MM.1S (cell line): ENCODE data around the gene VN1R5.

ENCODE experiments used
- DNase-seq: peaks from one replicate; pipeline ENCODE4 v3.0.0-alpha.2; 2015
- H2AFZ ChIP-seq: fragments of 300-600 bp; sonication (generic); 2 replicates; pipeline ENCODE4 v1.6.0; 2016; ENCODE audit warnings: antibody characterized with exemption, low read length
- H3F3A ChIP-seq: fragments of 300-600 bp; sonication (generic); 2 replicates; pipeline ENCODE4 v1.6.1; 2016; ENCODE audit warnings: mild to moderate bottlenecking, antibody characterized with exemption, low read length, moderate library complexity, mixed read lengths; ENCODE audit not compliant: insufficient read depth
- H3K27ac ChIP-seq: fragments of 300-600 bp; sonication (generic); 2 replicates; pipeline ENCODE4 v1.5.1; 2016; ENCODE audit warnings: mild to moderate bottlenecking, low read length
- H3K27me3 ChIP-seq: fragments of 300-600 bp; sonication (generic); replicated peaks from 2 replicates; pipeline ENCODE4 v1.6.0; 2016; ENCODE audit warnings: low read length; ENCODE audit not compliant: insufficient read depth
- H3K36me3 ChIP-seq: fragments of 300-600 bp; sonication (generic); replicated peaks from 2 replicates; pipeline ENCODE4 v1.6.1; 2016; ENCODE audit warnings: mild to moderate bottlenecking, low read length, mixed read lengths; ENCODE audit not compliant: insufficient read depth
- H3K4me1 ChIP-seq: fragments of 300-600 bp; sonication (generic); 2 replicates; pipeline ENCODE4 v1.6.1; 2016; ENCODE audit warnings: low read length, mixed read lengths
- H3K4me2 ChIP-seq: fragments of 300-600 bp; sonication (generic); 2 replicates; pipeline ENCODE4 v1.6.0; 2016; ENCODE audit warnings: low read depth, low read length
- H3K4me3 ChIP-seq: fragments of 300-600 bp; sonication (generic); 2 replicates; pipeline ENCODE4 v1.5.1; 2016; ENCODE audit warnings: low read length, mixed read lengths
- H3K79me2 ChIP-seq: fragments of 300-600 bp; sonication (generic); 2 replicates; pipeline ENCODE4 v1.6.1; 2016; ENCODE audit warnings: mixed run types, low read length, mixed read lengths
- H3K9ac ChIP-seq: fragments of 300-600 bp; sonication (generic); 2 replicates; pipeline ENCODE4 v1.6.1; 2016; ENCODE audit warnings: low read length, mixed read lengths
- H3K9me2 ChIP-seq: fragments of 300-600 bp; sonication (generic); replicated peaks from 2 replicates; pipeline ENCODE4 v1.6.1; 2016; ENCODE audit warnings: mild to moderate bottlenecking, low read length, mixed read lengths; ENCODE audit not compliant: insufficient read depth
- H3K9me3 ChIP-seq: fragments of 300-600 bp; sonication (generic); replicated peaks from 2 replicates; pipeline ENCODE4 v1.6.1; 2016; ENCODE audit warnings: mild to moderate bottlenecking, low read length, mixed read lengths; ENCODE audit not compliant: insufficient read depth
- H4K20me1 ChIP-seq: fragments of 300-600 bp; sonication (generic); 2 replicates; pipeline ENCODE4 v1.6.1; 2016; ENCODE audit warnings: mild to moderate bottlenecking, low read length, moderate library complexity, mixed read lengths; ENCODE audit not compliant: insufficient read depth
- CTCF ChIP-seq: fragments of 300-600 bp; sonication (generic); IDR thresholded peaks from 2 replicates; pipeline ENCODE4 v1.5.1; 2016; ENCODE audit warnings: antibody characterized with exemption, low read length, mixed read lengths
- EZH2 ChIP-seq: fragments of 300-600 bp; sonication (generic); optimal IDR thresholded peaks from 2 replicates; pipeline ENCODE3; 2017; ENCODE audit warnings: low read depth, mild to moderate bottlenecking, antibody characterized with exemption, low read length, mixed read lengths
- EZH2phosphoT487 ChIP-seq: fragments of 300-600 bp; sonication (generic); IDR thresholded peaks from 2 replicates; pipeline ENCODE4 v1.6.1; 2018; ENCODE audit warnings: antibody characterized with exemption, low read length

The VN1R5 gene

GRCh38 chr1:247291833-247292561, 36.1 kb downstream of the VN1R5 start:
- no peak overlapping the region for H2AFZ ChIP-seq

DNA sequence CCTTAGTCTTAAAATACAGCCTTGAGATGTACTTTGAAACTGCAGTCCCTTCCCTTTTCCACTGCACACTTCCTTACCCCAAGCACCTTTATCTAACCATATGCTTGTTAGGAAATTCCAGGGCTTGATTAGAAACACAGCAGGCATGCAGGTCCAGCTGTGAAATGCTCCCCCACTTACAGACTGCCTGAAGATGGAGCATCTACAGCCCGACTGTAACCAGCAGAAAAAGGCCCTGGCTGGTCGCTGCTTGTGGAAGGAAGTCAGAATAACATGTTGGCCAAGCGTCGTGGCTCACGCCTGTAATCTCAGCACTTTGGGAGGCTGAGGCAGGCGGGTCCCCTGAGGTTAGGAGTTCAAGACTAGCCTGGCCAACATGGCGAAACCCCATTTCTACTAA, 37.2 kb downstream of the VN1R5 start:
- H3K27me3 ChIP-seq = no peaks in the 10 kb centered on the region
- no peak overlapping the region for H3K4me3 ChIP-seq
- no peak overlapping the region for H3K9ac ChIP-seq
- no peak for DNase-seq
- no peak overlapping the region for H3K27ac ChIP-seq
- H3K9me2 ChIP-seq = no peaks in the 10 kb centered on the region
- TF ChIP-seq CTCF (no peak), EZH2 (no peak), EZH2phosphoT487 (no peak)
- H3K79me2 ChIP-seq = no peaks in the 10 kb centered on the region
- no peaks in the 10 kb centered on the region for H3K4me1 ChIP-seq
- H3F3A ChIP-seq = no peaks in the 10 kb centered on the region
- H4K20me1 ChIP-seq = no peaks in the 10 kb centered on the region
- H3K9me3 ChIP-seq = no peaks in the 10 kb centered on the region
- no peak overlapping the region for H2AFZ ChIP-seq
- H3K36me3 ChIP-seq = no peaks in the 10 kb centered on the region
- no peak overlapping the region for H3K4me2 ChIP-seq

More at GRCh38 chr1:247291833-247292561, 36.1 kb downstream of the VN1R5 start:
- no peaks in the 10 kb centered on the region for H3K9me3 ChIP-seq
- no peak overlapping the region for H3K27ac ChIP-seq
- H3K36me3 ChIP-seq = no peaks in the 10 kb centered on the region
- TF ChIP-seq CTCF (no peak), EZH2 (no peak), EZH2phosphoT487 (no peak)
- H4K20me1 ChIP-seq = no peaks in the 10 kb centered on the region
- no peaks in the 10 kb centered on the region for H3K79me2 ChIP-seq
- H3K9ac ChIP-seq = no peak overlapping the region
- no peaks in the 10 kb centered on the region for H3K27me3 ChIP-seq
- no peak overlapping the region for H3K4me3 ChIP-seq
- H3K9me2 ChIP-seq = no peaks in the 10 kb centered on the region
- no peak for DNase-seq
- H3F3A ChIP-seq = no peaks in the 10 kb centered on the region
- H3K4me2 ChIP-seq = no peak overlapping the region
- no peaks in the 10 kb centered on the region for H3K4me1 ChIP-seq

GRCh38 chr1:247294282-247294681, 38.4 kb downstream of the VN1R5 start:
- Histone ChIP-seq H4K20me1 (no peaks in the 10 kb centered on the region), H3K9me3 (no peaks in the 10 kb centered on the region), H3K9ac (no peak overlapping the region), H3K4me3 (no peak overlapping the region), H3F3A (no peaks in the 10 kb centered on the region), H3K4me1 (no peaks in the 10 kb centered on the region), H3K9me2 (no peaks in the 10 kb centered on the region), H3K27ac (no peak overlapping the region), H3K4me2 (no peak overlapping the region), H3K36me3 (no peaks in the 10 kb centered on the region), H2AFZ (no peak overlapping the region), H3K79me2 (no peaks in the 10 kb centered on the region), H3K27me3 (no peaks in the 10 kb centered on the region)
- DNase-seq = no peak
- no peak for TF ChIP-seq CTCF
- no peak for TF ChIP-seq EZH2phosphoT487
- no peak for TF ChIP-seq EZH2
